ENCODE results near the gene ITIH2.
"Not testable (repeated sequence)": the region's sequence is repeated elsewhere in the genome, so short reads cannot be mapped to it uniquely, and the experiment has no call there.

Gene ITIH2

DNA sequence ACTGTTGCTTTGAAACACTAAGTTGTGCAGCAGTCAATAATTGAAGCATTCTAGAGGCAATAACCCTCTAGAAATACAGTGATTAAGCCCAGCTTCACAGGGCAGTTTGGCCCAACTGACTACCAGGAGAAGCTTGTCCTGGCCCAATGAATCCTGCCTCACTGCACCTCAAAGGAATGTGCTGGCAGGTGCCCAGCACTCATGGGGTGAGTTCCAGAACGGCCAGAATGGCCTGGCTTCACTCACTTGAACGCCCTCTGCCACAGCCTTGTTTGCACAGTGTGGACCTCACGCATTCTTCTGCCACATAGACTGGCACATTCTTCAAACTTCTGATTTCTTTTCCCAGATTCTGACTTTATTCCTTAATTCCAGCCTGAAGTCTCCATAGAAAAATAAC is 6.6 kb upstream of the ITIH2 start:
- DNase-seq: no peak

DNA sequence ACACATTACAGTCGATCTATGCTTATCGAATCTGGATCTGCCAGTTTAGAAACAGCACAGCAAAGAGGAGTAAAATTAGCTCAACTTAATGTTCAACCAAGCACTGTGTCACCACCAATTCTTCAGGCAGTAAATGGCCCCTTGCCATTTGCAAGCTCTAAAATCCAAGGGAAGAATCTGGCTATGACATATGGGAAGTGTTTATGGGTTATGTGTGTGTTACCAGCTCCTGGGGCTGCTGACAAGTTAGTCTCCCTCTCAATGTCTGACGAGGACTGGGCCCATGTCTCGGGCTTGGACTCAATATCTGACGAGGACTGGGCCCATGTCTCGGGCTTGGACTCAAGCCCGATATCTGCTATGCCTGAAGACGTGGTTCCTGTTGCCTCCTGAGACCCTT is 5.7 kb upstream of the ITIH2 start:
- no peak for DNase-seq

DNA sequence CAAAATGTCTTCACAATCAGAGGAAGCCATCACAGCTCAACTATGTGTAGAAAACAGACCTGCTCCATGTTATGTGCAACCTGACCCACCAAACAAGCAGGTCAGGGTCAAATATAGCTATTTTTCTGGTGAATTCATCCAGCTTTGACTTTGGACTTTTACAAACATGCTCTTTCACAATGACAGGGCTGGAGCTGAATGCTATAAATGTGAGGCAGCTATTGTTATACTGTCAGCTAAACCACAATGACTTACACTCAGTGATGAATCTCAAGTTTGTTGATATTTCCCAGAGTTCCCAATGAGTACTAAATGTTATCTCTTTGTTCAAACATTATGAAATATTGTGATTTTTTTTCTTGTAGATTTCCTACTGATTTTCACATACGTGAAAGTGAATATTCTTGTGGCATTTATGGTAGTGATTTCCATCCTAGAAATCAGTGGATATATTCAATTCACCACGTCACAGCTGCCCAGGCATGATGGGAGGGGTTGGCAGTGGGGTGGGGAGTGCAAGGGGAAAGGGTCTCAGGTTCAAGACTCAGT is 2.5 kb upstream of the ITIH2 start:
- DNase-seq: no peak

DNA sequence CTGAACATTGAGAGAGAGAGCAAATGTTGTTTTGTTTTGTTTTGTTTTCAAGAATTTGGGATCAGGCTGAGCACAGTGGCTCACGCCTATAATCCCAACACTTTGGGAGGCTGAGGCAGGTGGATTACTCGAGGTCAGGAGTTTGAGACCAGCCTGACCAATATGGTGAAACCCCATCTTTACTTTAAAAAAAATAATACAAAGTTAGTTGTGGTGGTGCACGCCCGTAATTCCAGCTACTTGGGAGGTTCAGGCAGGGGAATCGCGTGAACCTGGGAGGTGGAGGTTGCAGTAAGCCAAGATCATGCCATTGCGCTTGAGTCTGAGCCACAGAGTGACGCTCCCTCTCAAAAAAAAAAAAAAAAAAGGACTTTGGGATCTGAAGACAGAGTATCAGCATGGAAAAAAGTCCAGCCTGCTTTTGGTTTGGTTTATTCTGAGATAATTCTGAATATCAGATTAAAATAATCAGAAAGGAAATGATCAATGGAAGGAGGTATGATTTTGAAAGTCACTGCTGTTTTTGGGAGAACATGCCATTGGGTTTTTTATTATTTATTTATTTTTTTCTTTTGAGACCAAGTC is 1.9 kb upstream of the ITIH2 start:
- DNase-seq: no peak

DNA sequence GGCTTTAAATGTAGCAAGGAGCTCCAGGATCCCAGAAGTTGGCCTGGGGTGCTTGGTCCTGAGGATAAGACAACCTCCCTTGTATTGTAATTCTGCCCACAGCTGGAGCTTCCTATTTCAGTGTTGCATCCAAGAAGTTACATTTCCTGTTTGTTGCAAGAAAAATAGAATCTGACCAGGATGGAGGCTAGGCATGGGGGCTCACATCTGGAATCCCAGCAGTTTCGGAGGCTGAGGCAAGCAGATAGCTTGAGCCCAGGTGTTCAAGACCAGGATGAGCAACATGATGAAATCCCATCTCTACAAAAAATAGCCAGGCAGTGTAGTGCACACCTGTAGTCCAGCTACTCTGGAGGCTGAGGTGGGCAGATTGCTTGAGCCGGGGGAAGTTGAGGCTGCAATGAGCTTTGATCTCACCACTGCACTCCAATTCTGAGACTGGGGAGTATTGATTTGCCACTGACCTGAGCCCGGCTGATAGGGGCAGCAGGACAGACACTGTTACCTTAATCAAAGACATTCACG is 766 bp upstream of the ITIH2 start:
- DNase-seq: no peak

DNA sequence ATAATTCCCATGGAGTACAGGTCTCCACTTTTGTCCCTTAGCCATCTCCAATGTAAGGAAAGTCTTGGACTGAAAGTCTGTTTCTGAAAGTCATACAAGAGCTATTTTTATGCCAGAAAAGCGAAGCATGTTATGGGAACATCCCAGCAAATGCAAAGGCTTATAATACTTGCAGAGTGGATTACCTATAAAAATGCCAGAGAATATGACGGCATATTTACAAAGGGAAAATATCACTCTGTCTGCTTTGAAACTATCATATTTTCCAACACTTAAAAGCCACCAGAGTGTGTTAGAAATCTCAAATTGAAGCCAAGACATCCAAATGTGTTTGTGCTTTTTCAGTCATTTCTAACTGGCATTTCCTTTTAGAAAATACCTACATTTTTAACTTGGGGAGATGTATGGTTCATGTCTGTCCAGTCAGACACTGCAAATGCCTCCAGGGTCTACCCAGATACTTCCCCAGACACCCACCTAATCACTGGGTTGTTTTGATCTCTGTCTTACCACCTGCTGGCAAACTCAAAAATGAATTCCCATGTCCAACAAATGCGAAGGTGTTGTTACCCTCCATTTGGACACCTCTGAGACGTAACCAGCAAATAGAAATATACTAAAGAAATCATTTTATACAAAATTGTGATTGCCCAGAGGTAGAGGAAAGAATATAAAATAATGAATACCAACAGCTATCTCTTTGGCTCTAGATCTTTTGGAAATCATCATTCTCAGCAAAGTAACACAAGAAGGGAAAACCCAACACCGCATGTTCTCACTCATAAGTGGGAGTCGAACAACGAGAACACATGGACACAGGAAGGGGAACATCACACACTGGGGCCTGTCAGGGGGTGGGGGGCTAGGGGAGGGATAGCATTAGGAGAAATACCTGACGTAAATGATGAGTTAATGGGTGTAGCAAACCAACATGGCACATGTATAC is 1.2 kb downstream of the ITIH2 start:
- DNase-seq: no peak

DNA sequence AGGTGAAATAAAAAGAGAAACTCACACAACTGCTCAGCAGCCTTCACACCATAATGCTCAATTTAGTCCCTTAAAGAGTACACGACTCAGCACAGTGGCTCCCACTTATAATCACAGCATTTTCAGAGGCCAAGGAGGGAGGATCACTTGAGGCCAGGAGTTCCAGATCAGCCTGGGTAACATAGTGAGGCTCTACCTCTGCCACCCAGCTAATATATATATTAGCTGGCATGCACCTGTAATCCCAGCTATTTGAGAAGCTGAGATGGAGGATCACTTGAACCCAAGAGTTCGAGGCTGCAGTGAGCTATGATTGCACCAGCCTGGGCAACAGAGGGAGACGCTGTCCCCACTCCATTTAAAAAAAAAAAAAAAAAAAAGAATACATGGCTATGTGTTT is 2.2 kb downstream of the ITIH2 start:
- no peak for DNase-seq

DNA sequence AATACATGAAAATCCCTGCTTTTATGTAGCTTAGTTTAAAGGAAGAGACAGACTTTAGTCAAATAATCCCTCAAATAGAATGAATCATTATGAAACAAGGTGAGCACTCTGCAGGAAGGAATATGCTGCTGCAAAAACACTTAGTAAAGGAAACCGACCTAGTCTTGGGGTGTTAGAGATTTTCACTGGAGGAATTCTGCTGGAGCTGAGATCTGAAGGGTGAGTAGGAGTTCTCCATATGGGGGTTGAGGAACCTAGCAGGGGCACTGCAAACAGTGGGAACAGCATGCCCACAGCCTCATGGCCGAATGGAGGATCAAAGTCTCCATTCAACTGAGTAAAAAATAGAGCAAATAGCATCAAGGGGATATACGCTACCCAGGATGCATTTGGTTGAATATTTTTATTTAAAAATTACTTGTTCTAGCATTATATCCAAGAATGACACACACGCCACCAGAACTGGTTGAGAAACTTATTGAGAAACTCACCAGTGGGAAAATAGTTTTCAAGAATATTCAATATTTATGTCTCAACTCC is 3.5 kb downstream of the ITIH2 start:
- DNase-seq: no peak

DNA sequence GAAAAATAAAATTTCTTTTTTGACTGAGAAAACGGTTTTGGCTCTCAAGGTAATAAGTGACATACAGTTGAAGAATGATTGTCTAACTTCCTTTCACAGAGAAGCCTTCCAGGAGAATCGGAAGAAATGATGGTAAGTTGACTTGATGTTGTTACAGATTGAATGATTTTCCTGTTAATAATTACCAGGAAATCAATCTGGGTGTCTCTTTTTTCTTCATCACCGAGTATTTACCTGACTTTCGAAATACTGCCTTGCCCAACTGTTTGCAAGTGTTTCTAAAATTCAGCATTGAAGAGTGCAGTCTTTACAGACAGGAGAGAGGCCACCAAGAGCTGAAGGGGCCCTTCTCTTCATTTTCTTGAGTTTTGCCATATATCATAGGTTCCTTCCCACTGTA is 4.0 kb downstream of the ITIH2 start:
- no peak for DNase-seq

DNA sequence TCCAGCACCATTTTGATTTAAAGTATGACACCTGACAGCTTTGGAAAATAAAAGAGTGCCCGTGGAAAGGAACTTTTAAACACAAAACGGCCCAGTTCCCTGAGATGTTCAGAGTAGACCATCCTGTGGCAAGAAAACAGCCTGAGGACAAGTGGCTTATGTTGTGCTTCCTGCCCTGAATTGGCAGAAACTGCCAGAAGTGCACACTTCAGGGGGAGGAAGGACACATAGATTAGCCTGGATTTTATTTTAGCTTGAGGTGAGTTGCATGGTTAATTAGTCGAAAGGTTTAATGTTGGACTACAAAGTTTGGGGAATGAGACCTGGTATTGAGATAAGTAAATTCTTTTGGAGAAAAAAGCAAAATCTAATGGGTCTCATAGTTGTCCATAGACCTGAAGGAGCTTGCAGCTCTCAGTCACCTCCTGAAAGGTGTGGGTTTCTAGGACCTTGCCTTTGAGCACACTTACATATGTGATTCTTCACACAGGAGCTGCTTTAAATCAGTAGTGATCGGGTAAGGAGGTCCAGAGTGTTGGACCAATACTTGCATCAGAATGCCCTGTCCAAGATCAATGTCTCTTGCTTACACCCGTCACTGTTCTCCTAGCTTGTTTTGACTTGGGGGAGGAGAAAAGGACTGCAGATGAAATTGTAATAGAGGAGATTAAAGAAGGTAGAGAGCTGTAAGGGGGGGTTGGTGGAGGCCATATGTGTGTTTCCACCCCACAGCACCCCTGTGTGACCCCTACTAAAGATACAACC is 4.9 kb downstream of the ITIH2 start:
- DNase-seq: no peak

DNA sequence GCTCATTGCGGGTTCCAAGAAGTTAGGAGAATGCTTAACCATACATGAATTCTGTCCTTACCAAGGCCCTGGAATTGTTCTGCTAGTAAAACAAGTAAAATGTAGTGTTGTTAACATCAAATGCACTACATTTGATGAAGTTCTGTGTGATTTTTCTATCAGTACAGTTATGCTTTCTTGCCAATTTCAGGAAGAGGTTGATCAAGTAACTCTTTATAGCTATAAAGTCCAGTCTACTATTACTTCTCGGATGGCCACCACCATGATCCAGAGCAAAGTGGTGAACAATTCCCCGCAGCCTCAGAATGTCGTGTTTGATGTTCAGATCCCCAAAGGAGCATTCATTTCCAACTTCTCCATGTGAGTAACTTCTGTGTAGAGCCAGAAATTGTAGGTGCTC is 5.7 kb downstream of the ITIH2 start:
- no peak for DNase-seq

DNA sequence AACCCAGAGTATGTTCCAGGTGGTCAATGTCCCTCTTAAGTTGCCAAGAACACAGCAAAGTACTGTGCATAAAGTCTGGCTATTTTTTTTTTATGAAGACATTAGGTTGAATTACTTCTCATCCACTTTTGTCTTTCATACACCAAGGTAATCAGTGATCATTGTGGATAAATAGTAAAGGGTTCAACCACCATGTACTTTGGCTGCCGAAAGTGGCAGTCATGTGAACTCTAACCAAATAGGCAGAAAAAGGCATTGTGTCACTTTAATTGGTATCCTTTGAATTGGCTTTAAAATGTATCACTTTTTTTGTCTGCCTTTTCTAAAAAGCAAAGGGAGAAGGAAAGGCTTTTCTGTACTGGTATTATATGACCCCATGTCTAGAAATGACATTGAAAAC is 7.3 kb downstream of the ITIH2 start:
- no peak for DNase-seq

DNA sequence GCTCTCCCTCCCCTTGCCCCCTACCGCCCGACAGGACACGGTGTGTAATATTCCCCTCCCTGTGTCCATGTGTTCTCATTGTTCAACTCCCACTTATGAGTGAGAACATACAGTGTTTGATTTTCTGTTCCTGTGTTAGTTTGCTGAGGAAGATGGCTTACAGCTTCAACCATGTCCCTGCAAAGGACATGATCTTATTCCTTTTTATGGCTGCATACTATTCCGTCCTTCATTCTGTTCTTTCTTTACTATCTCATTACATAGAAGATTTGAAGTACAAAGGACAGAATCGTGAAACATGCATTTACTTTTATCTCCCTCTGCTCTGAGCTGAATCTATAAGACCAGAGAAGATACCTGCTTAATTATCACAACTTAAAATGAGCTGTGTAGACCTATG is 8.0 kb downstream of the ITIH2 start:
- DNase-seq: not testable (repeated sequence)

DNA sequence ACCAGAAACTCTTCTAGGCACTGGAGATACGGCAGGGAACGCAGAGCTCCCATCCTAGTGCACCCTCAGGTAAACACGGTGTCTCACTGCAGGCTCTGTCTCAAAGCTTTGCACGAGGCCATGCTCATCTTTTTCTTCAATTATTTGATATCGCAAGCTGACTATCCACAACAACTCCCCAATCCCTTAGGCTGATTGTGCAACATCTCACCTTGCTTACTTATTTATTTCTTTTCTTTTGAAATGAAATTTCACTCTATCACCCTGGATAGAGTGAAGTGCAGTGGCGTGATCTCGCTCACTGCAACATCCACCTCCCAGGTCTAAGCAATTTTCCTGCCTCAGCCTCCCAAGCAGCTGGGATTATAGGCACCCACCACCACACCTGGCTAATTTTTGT is 12.4 kb downstream of the ITIH2 start:
- DNase-seq: no peak

DNA sequence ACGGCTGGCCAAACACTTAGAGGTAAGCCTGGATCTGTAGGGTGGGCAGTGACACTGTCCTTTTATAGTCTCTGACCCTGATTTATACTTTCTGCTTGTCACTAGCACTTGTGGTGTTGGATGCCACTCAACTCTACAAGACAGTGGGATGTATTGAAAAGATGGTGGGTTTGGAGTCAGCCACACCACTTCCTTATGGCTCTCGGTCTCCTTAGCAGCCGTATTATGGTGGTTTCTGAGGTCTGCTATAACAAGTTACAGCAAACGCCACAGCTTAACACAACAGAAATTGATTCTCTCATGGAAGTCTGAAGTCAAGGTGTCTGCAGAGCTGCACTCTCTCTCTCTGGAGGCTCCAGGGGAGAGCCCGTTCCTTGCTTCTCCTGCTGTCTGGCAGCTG is 14.7 kb downstream of the ITIH2 start:
- DNase-seq: no peak

DNA sequence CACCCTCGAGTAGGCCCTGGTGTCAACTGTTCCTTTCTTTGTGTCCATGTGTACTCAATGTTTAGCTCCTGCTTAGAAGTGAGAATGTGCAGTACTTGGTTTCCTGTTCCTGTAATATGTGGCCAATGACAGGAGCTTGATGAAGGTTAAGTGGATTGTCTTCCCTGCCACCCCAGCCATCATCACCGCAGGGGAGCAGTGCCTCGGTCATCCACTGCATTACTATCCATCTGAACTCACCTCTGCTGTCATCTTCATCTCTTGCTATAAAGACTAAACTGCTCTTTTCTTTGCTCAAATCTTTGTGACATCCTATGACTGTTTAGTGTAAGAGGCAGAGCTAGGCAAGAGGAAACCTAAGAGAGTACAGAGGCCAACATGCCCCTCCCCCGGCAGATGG is 15.6 kb downstream of the ITIH2 start:
- DNase-seq: no peak

DNA sequence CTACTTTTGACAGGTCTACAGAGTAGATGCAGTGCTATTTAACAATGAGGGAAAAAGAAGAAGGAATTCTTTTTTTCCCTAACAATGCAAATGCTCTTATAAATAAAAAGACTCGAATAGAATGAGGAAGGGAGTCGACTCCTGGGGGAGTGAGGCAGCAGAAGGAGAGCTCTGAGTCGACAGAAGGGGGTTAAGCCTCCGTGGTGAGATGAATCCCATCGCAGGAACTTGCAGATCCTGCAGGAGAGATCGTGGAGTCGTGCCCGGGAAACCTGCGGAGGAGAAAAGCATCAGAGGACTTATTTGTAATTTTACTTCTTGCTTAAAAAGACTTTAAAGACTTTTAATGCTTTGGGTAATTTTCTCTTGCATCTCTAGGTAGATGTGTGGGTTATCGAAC is 17.4 kb downstream of the ITIH2 start:
- no peak for DNase-seq

DNA sequence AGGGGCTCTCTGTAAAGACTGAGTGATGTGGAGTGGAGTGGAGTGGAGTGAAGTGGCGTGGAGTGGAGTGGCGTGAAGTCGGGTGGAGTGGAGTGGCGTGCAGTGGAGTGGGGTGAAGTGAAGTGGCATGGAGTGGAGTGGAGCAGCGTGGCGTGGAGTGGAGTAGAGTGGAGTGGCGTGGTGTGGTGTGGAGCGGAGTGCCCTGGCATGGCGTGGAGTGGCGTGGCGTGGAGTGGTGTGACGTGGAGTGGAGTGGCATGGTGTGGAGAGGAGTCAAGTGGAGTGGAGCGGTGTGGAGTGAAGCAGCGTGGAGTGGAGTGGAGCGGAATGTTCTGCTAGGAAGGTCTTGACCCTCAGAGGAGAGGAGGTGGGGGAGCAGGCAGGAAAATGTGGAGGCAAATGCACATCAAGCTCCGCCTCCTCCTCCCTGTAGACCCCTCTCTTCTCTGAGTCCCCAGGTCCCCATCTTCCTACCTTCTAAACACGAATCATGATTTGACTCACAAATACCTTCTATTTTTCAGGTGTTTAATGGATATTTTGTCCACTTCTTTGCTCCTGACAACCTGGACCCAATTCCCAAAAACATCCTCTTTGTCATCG is 19.9 kb downstream of the ITIH2 start:
- DNase-seq: no peak

DNA sequence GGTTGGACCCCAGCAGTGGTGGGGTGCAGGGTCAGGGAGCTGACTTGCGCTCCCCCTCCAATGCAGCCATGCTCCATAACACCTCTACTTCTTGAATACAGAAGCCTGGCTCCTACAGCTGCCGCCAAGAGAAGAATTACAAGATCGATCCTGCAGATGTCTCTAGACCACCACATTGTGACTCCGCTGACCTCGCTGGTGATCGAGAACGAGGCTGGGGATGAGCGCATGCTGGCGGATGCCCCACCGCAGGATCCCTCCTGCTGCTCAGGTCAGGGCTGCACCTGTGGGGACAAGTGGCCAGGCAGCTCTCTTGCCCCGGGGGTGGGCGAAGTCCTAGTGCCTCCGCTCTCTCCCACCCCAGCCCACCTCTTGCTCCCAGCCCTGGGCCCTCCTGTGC is 31.7 kb downstream of the ITIH2 start:
- DNase-seq: no peak

DNA sequence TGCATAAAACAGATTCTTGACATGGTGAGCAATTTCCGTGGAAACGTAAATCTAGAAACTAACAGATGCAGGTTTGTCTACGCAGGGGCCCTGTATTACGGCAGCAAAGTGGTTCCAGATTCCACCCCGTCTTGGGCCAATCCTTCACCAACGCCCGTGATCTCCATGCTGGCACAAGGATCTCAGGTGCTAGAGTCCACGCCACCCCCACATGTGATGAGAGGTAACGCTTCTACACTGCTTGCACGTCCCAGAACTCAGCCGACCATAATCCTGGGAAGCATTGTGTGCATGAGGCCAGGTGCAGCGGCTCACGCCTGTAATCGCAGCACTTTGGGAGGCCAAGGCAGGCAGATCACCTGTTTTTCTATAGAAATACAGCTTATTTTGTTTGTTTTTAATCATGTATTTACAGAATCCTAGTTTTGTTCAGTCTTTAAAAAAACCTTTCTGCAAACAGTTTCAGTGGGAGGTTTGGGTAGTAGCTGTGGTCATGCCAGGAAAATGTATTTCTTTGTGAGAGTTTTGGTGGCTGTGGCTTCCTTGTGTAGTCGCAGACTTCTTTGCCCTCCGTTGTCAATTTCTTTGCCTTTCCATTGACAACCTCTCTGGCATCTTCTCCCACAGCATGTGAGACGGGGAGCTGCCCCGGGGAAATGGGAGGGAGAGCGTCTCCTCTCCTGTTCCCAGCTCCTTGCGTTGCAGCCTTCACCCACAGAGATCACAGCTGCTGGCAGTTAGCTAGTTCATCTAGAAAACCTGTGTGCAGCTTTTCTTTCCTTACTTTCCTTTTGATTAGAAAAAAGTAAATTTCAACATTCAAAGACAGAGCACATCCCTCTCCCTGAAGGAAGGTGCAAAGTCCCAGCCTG is 35.7 kb downstream of the ITIH2 start:
- DNase-seq: no peak

DNA sequence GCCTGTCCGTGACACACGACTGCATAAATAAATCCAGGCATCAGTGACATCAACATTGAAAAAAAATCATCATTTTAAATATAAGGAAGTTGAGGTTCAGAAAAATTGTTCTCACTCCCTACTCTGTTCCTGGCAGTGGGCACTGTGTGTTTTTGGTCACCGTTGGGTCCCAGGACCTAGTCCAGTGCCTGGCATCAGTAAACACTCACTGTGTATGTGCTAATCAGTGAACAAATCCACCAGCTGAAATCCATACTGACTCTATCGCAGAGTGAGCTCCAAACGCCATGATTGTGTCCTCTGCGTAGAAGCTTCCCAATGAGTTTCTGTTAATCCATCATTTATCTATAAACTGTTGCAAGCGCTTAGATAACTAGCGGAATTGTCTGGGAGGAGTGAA is 41.2 kb downstream of the ITIH2 start:
- DNase-seq: no peak

DNA sequence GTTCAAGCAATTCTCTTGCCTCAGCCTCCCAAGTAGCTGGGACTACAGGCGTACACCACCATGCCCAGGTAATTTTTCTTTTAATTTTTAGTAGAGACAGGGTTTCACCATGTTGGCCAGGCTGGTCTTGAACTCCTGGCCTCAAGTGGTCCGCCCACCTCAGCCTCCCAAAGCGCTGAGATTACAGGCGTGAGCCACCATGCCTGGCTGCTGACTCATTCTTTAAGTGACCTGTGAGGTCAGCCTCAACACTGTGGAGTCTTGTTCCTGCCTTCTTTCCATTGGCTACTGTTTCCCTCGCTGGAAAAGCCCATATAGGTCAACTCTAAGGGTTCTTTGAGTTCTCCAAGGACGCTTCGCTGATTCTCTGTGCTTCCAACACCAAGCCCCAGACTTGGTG is 45.5 kb downstream of the ITIH2 start:
- not testable (repeated sequence) for DNase-seq

All from CD4-positive, alpha-beta T cell treated with Interleukin-4 for 1 hour (primary cell).